Endothelial cell of umbilical vein (primary cell): ENCODE data around the gene PGF. TPM values are rescaled to one million over a fixed set of nuclear protein-coding genes. Genes with fewer than 3 reads are reported as not detected.

ENCODE experiments used
- BruUV-seq: library from RNA; stranded (reverse); fragments of 400-500 nt; replicated peaks from 2 replicates; lab custom pipeline; 2021; lab: Mats Ljungman, UMichigan
- CTCF ChIA-PET: fragments of 300-600, 350-600 bp; sonication (Branson Sonifier 250); formaldehyde crosslinking; loops from one replicate; lab custom pipeline; 2021; ENCODE audit warnings: antibody characterized with exemption, inconsistent platforms; lab: Charles Lee
- POLR2A ChIA-PET: fragments of 300-600, 350-600 bp; sonication (Branson Sonifier 250); formaldehyde crosslinking; loops from one replicate; lab custom pipeline; 2021; ENCODE audit warnings: antibody characterized with exemption, inconsistent platforms; lab: Charles Lee
- DNase-seq: peaks from one replicate; pipeline ENCODE4 v3.0.0-alpha.2; 2011; ENCODE audit warnings: low read depth, low spot score
- FAIRE-seq: peaks from 2 replicates; lab custom pipeline; 2011; peaks lifted over from hg19 to GRCh38; lab: Jason Lieb, UNC
- H2AFZ ChIP-seq: 2 replicates; pipeline ENCODE4 v1.6.0; 2012; ENCODE audit warnings: low read depth, low read length, control low read depth, inconsistent platforms
- H3K27ac ChIP-seq: 2 replicates; pipeline ENCODE4 v1.5.1; 2011; ENCODE audit warnings: low read depth, mild to moderate bottlenecking, control low read depth, low read length, moderate library complexity; ENCODE audit not compliant: insufficient read depth
- H3K27me3 ChIP-seq, 2 experiments: 2 replicates each; pipeline versions ENCODE4 v1.6.0 to v1.6.1; 2011; ENCODE audit warnings: low read length in 2 of 2, mixed read lengths in 1 of 2; ENCODE audit not compliant: control insufficient read depth in 2 of 2, insufficient read depth in 2 of 2
- H3K36me3 ChIP-seq, 2 experiments: 2 replicates in 1 of 2; 3 replicates in 1 of 2; pipeline ENCODE4 v1.5.1; 2011; ENCODE audit warnings: low read length in 2 of 2, mild to moderate bottlenecking in 1 of 2, moderate library complexity in 1 of 2; ENCODE audit not compliant: control insufficient read depth in 2 of 2, insufficient read depth in 2 of 2; ENCODE audit errors: extremely low read depth in 1 of 2
- H3K4me1 ChIP-seq: 3 replicates; pipeline ENCODE4 v1.5.1; 2011; ENCODE audit warnings: mild to moderate bottlenecking, low read length; ENCODE audit not compliant: control insufficient read depth, insufficient read depth; ENCODE audit errors: extremely low read depth
- H3K4me2 ChIP-seq: 2 replicates; pipeline ENCODE4 v1.6.1; 2011; ENCODE audit warnings: low read length, control low read depth, mixed read lengths; ENCODE audit not compliant: insufficient read depth
- H3K4me3 ChIP-seq, 3 experiments: fragments of 200-600 bp in 1 of 3; sonication (generic), shearing (Covaris generic) in 1 of 3; replicated peaks in 1 of 3; 2 replicates each; pipeline ENCODE4 v1.5.1; 2011 to 2016; ENCODE audit warnings: control low read depth in 3 of 3, low read length in 3 of 3, mild to moderate bottlenecking in 2 of 3, inconsistent platforms in 1 of 3, low read depth in 1 of 3, moderate library complexity in 1 of 3; ENCODE audit not compliant: insufficient read depth in 1 of 3
- H3K79me2 ChIP-seq: 2 replicates; pipeline ENCODE4 v1.6.0; 2012; ENCODE audit warnings: low read length, inconsistent platforms; ENCODE audit not compliant: control insufficient read depth, insufficient read depth
- H3K9ac ChIP-seq: replicated peaks from 2 replicates; pipeline ENCODE3; 2011; ENCODE audit warnings: low read length, control low read depth; ENCODE audit not compliant: insufficient read depth; ENCODE audit errors: extremely low read depth
- H3K9me1 ChIP-seq: replicated peaks from 3 replicates; pipeline ENCODE4 v1.6.0; 2011; ENCODE audit warnings: mild to moderate bottlenecking, low read length; ENCODE audit not compliant: control insufficient read depth, insufficient read depth; ENCODE audit errors: extremely low read depth
- H3K9me3 ChIP-seq: replicated peaks from 2 replicates; pipeline ENCODE4 v1.5.1; 2012; ENCODE audit warnings: low read length, inconsistent platforms; ENCODE audit not compliant: control insufficient read depth, insufficient read depth
- H4K20me1 ChIP-seq: replicated peaks from 2 replicates; pipeline ENCODE3; 2011; ENCODE audit warnings: mild to moderate bottlenecking, low read length; ENCODE audit not compliant: control insufficient read depth, insufficient read depth; ENCODE audit errors: extremely low read depth
- EZH2 ChIP-seq: IDR thresholded peaks from 2 replicates; pipeline ENCODE4 v1.6.1; 2012; ENCODE audit warnings: borderline replicate concordance, low read depth, mild to moderate bottlenecking, moderate library complexity, low read length, inconsistent platforms; ENCODE audit not compliant: severe bottlenecking
- FOS ChIP-seq: IDR thresholded peaks from 2 replicates; pipeline ENCODE4 v1.6.1; 2011; ENCODE audit warnings: mild to moderate bottlenecking, low read length, moderate library complexity, borderline replicate concordance; ENCODE audit not compliant: insufficient read depth
- GATA2 ChIP-seq: IDR thresholded peaks from 2 replicates; pipeline ENCODE4 v1.7.0; 2011; ENCODE audit warnings: low read depth, mild to moderate bottlenecking, moderate library complexity, mixed read lengths, low read length; ENCODE audit not compliant: insufficient read length, insufficient read depth
- JUN ChIP-seq: IDR thresholded peaks from 2 replicates; pipeline ENCODE4 v1.6.1; 2011; ENCODE audit warnings: borderline replicate concordance, low read depth; ENCODE audit not compliant: insufficient read length, insufficient read depth
- MYC ChIP-seq: IDR thresholded peaks from one replicate; pipeline ENCODE4 v1.6.1; 2011; ENCODE audit warnings: mild to moderate bottlenecking, low read depth, low read length
- POLR2A ChIP-seq: IDR thresholded peaks from 2 replicates; pipeline ENCODE4 v1.6.1; 2012; ENCODE audit warnings: low read depth, mild to moderate bottlenecking, control low read depth, low read length
- POLR2AphosphoS5 ChIP-seq: IDR thresholded peaks from 2 replicates; pipeline ENCODE4 v1.6.1; 2012; ENCODE audit warnings: low read depth, mild to moderate bottlenecking, control low read depth, low read length, moderate library complexity; ENCODE audit not compliant: insufficient read depth
- dilution Hi-C: fragments of 300-500 bp; cut with MboI; formaldehyde crosslinking; loops from one replicate; pipeline ENCODE4 v1.15.0; 2019; ENCODE audit warnings: low sequenced_read_pairs; ENCODE audit not compliant: extremely low pct_ligation_motif_present
- intact Hi-C: fragments of 100-400 bp; cut with micrococcal nuclease; formaldehyde crosslinking; loops from one replicate; pipeline ENCODE4 v1.10.0; 2022
- polyA plus RNA-seq, 4 experiments: library from polyadenylated mRNA; depleted of rRNA in 3 of 4; stranded (reverse) in 3 of 4; unstranded in 1 of 4; fragments of >200 nt; gene quantifications; 2 replicates each; pipeline versions ENCODE4 v1.2.1 to v1.2.3, GENCODE V29; 2011 to 2012; ENCODE audit warnings: missing spikeins in 1 of 4
- total RNA-seq: library from RNA; stranded (reverse); gene quantifications from 2 replicates; pipeline ENCODE4 v1.2.3, GENCODE V29; 2021
- TF ChIP-seq, protein P1 (sequence below), 2 donors: IDR thresholded peaks; 1 replicate in 1 of 2; 2 replicates in 1 of 2; pipeline ENCODE4 v1.5.1; 2011; ENCODE audit warnings: low read length in 2 of 2, mild to moderate bottlenecking in 2 of 2, moderate library complexity in 2 of 2, control low read depth in 1 of 2, inconsistent platforms in 1 of 2, low read depth in 1 of 2; ENCODE audit not compliant: insufficient read depth in 1 of 2; ENCODE audit errors: extremely low read depth in 1 of 2
- TF ChIP-seq, protein P2 (sequence below): IDR thresholded peaks from 2 replicates; pipeline ENCODE4 v1.6.1; 2011; ENCODE audit not compliant: insufficient read depth, insufficient read length

Gene PGF
- total and polyA plus RNA-seq, 2 donors (not counting 3 experiments of a cell fraction or from before 2014, with no cell fraction given) = 89.0 to 206 TPM

DNA sequence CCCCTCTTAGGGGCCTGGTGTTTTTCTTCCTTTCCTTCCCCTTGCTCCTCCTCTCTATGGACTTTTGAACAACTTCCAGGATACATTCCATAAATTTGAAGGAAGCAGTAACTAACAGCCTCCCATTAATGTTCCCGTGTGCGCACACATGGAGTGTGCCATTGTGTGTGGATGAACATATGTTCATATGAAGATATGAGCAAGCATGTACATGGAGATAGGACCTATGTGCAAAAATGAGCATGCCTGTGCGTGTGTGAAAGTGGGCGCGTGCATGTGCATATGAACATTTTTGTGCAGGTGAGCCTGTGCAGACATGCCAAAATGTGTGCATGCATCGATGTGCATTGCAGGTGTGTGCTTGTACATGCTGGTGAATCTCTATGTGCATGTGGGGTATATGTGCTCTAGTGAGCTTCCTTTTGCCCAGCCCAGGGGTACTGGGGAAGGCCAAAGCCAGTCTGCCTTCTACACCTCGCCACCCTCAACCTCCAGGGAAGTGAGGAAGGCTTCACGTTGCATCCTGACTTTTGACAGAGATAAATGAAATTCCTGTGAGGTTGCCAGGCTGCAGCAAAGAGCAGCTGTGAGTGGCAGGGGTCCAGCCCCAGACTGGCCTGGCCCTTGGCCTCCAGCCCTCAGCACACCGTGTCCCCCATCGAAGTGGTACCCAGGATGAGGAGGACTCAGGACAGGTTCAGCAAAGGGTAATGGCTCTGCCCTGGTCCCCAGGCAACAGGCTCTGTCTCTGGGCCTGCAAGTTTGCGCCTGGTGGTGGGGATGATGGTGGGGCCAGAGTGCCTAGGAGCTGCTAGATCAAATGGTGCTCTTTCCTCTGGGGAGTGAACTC is 21.1 kb upstream of the PGF start:
- ChIA-PET POLR2A (interaction anchor here (1.0 kb wide), 1 partner anchor 21 kb away, joined by 4 read pairs; the partner anchor contains the start of gene PGF), CTCF (interaction anchor here (0.7 to 3.4 kb wide), 4 partner anchors 9 to 21 kb away, joined by 3 to 15 read pairs (median 4); partner anchors contain the start of gene PGF)
- peaks cover 43% of the 10 kb centered on the region for H3K4me1 ChIP-seq
- no peaks in the 10 kb centered on the region for H3K27me3 ChIP-seq
- no peaks in the 10 kb centered on the region for H3K79me2 ChIP-seq
- H3K9ac ChIP-seq = no peak overlapping the region
- H3K4me2 ChIP-seq = no peak overlapping the region
- H4K20me1 ChIP-seq = no peaks in the 10 kb centered on the region
- TF ChIP-seq FOS (no peak), POLR2AphosphoS5 (no peak), GATA2 (no peak), EZH2 (no peak), MYC (no peak), JUN (no peak), POLR2A (no peak)
- TF ChIP-seq, protein P1, sequence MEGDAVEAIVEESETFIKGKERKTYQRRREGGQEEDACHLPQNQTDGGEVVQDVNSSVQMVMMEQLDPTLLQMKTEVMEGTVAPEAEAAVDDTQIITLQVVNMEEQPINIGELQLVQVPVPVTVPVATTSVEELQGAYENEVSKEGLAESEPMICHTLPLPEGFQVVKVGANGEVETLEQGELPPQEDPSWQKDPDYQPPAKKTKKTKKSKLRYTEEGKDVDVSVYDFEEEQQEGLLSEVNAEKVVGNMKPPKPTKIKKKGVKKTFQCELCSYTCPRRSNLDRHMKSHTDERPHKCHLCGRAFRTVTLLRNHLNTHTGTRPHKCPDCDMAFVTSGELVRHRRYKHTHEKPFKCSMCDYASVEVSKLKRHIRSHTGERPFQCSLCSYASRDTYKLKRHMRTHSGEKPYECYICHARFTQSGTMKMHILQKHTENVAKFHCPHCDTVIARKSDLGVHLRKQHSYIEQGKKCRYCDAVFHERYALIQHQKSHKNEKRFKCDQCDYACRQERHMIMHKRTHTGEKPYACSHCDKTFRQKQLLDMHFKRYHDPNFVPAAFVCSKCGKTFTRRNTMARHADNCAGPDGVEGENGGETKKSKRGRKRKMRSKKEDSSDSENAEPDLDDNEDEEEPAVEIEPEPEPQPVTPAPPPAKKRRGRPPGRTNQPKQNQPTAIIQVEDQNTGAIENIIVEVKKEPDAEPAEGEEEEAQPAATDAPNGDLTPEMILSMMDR (IDR thresholded peaks at IDR 0.05; ENCODE audit: extremely low read depth in 1 of 2, insufficient read depth in 1 of 2, low read depth in 1 of 2, low read length in 2 of 2) = no peak
- TF ChIP-seq, protein P2, sequence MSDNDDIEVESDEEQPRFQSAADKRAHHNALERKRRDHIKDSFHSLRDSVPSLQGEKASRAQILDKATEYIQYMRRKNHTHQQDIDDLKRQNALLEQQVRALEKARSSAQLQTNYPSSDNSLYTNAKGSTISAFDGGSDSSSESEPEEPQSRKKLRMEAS = no peak
- H3K4me3 ChIP-seq = no peak overlapping the region
- no peak overlapping the region for H3K27ac ChIP-seq
- no peaks in the 10 kb centered on the region for H3K9me3 ChIP-seq
- FAIRE-seq (no peak), DNase-seq (no peak)
- intact Hi-C loops (no loop called here), dilution Hi-C loops (no loop called here)
- no peaks in the 10 kb centered on the region for H3K9me1 ChIP-seq
- no peak overlapping the region for H2AFZ ChIP-seq
- no TSS peak for BruUV-seq
- no peaks in the 10 kb centered on the region for H3K36me3 ChIP-seq
